Left ventricle myocardium inferior (tissue), 1 donor: ENCODE results near the gene STK32C. TPM values are rescaled to one million over a fixed set of nuclear protein-coding genes. Genes with fewer than 3 reads are reported as not detected.
A peak's percentile ranks its signal among the peaks of the same experiment; 100 is the strongest.
"Not testable (repeated sequence)": the region's sequence is repeated elsewhere in the genome, so short reads cannot be mapped to it uniquely, and the experiment has no call there.

Experiments used
- DNase-seq: peaks from one replicate; pipeline ENCODE4 v3.0.0-alpha.2; 2020
- H3K27ac ChIP-seq: fragments of 200-600 bp; replicated peaks from 2 replicates; pipeline ENCODE4 v1.8.0; 2021
- H3K27me3 ChIP-seq: fragments of 200-600 bp; 2 replicates; pipeline ENCODE4 v1.8.0; 2021; ENCODE audit warnings: low read depth
- H3K36me3 ChIP-seq: fragments of 200-600 bp; 2 replicates; pipeline ENCODE4 v1.8.0; 2021
- H3K4me1 ChIP-seq: fragments of 200-600 bp; 2 replicates; pipeline ENCODE4 v1.8.0; 2021
- H3K4me3 ChIP-seq: fragments of 200-600 bp; 2 replicates; pipeline ENCODE4 v1.8.0; 2021; ENCODE audit warnings: mild to moderate bottlenecking, moderate library complexity
- H3K9me3 ChIP-seq: fragments of 200-600 bp; replicated peaks from 2 replicates; pipeline ENCODE4 v1.8.0; 2021
- CTCF ChIP-seq: fragments of 200-600 bp; IDR thresholded peaks from 2 replicates; pipeline ENCODE4 v1.8.0; 2021; ENCODE audit warnings: antibody characterized with exemption, mild to moderate bottlenecking, borderline replicate concordance
- intact Hi-C: fragments of 100-400 bp; cut with micrococcal nuclease; formaldehyde crosslinking; loops from one replicate; pipeline ENCODE4 v1.11.0; 2022
- total RNA-seq: library from RNA; stranded (reverse); fragmentation: NEBNext Ultra II Directional; extraction: Animal tissue kit (Norgen Biotek cat#: 25700); gene quantifications from one replicate; pipeline ENCODE4 v1.2.1, GENCODE V29; 2021
- donor health status: DM: no; HTN: yes; CAD: no; lungs with severe emphysema.

The STK32C gene
- total RNA-seq, 1 donor from 2014 or later = 4.4 TPM

- Histone ChIP-seq H3K36me3 (peaks cover 8% of the 10 kb centered on the region), H3K4me1 (no peaks in the 10 kb centered on the region), H3K4me3 (no peak overlapping the region), H3K27ac (no peak overlapping the region), H3K27me3 (no peaks in the 10 kb centered on the region), H3K9me3 (no peaks in the 10 kb centered on the region)
- no peak for DNase-seq
- intact Hi-C loops = no loop called here
- TF ChIP-seq CTCF = no peak
Measured at GRCh38 chr10:132353456-132354355, 46.0 kb upstream of the STK32C start.

GRCh38 chr10:132352462-132353308 is 44.9 kb upstream of the STK32C start:
- peak; percentile 79 for TF ChIP-seq CTCF
- intact Hi-C loops, H3K27me3 ChIP-seq, H3K27ac ChIP-seq, H3K4me3 ChIP-seq, H3K4me1 ChIP-seq, H3K9me3 ChIP-seq: not testable (repeated sequence)
- peaks cover 13% of the 10 kb centered on the region for H3K36me3 ChIP-seq
- peak; percentile 73 for DNase-seq

GRCh38 chr10:132351611-132352010 is 43.9 kb upstream of the STK32C start:
- H3K4me1 ChIP-seq = no peaks in the 10 kb centered on the region
- no peak overlapping the region for H3K4me3 ChIP-seq
- no peak overlapping the region for H3K27ac ChIP-seq
- intact Hi-C loops = no loop called here
- H3K36me3 ChIP-seq = peaks cover 13% of the 10 kb centered on the region
- no peaks in the 10 kb centered on the region for H3K27me3 ChIP-seq
- no peak for DNase-seq
- H3K9me3 ChIP-seq = no peaks in the 10 kb centered on the region
- TF ChIP-seq CTCF = no peak

GRCh38 chr10:132350946-132351345 is 43.2 kb upstream of the STK32C start:
- no peaks in the 10 kb centered on the region for H3K9me3 ChIP-seq
- DNase-seq = no peak
- intact Hi-C loops = no loop called here
- H3K36me3 ChIP-seq = peaks cover 13% of the 10 kb centered on the region
- H3K27ac ChIP-seq = no peak overlapping the region
- H3K27me3 ChIP-seq = no peaks in the 10 kb centered on the region
- H3K4me3 ChIP-seq = no peak overlapping the region
- TF ChIP-seq CTCF = no peak
- H3K4me1 ChIP-seq = no peaks in the 10 kb centered on the region

GRCh38 chr10:132350391-132350790 is 42.6 kb upstream of the STK32C start:
- H3K36me3 ChIP-seq = peaks cover 13% of the 10 kb centered on the region
- intact Hi-C loops = no loop called here
- no peak for TF ChIP-seq CTCF

More at GRCh38 chr10:132350391-132350790, 42.6 kb upstream of the STK32C start:
- no peaks in the 10 kb centered on the region for H3K9me3 ChIP-seq
- DNase-seq = no peak
- no peak overlapping the region for H3K4me3 ChIP-seq
- no peaks in the 10 kb centered on the region for H3K4me1 ChIP-seq
- H3K27ac ChIP-seq = no peak overlapping the region
- no peaks in the 10 kb centered on the region for H3K27me3 ChIP-seq
